Measurements from ENCODE around the gene WDR82. TPM values are rescaled to one million over a fixed set of nuclear protein-coding genes. Genes with fewer than 3 reads are reported as not detected.

Gene WDR82
- total and polyA plus RNA-seq, 2 experiments from 2014 or later, result 25.2 to 71.8 TPM

GRCh38 chr3:52286777-52287110 lies 8.3 kb upstream of the WDR82 start:
- Mint-ChIP-seq H3K27me3 (ENCODE audit: insufficient read depth, low read depth, poor library complexity) (peaks cover 11% of the 10 kb centered on the region), H3K36me3 (ENCODE audit: low read depth) (no peaks in the 10 kb centered on the region; the same call in 2 of the 3 replicates), H3K4me3 (peak overlapping the region; percentile 99), H3K27ac (peak overlapping the region; percentile 100), H3K4me1 (peaks cover 9% of the 10 kb centered on the region), H3K9me3 (no peaks in the 10 kb centered on the region)
- Histone ChIP-seq H3K27ac (ENCODE audit: low read depth) (peak overlapping the region; percentile 96), H3K4me2 (peak overlapping the region; percentile 93), H2AFZ (peak overlapping the region; percentile 90; the same call in 1 of the 2 replicates), H3K27me3 (ENCODE audit: insufficient read depth) (no peaks in the 10 kb centered on the region), H3K36me3 (ENCODE audit: insufficient read depth) (no peaks in the 10 kb centered on the region), H3K79me2 (replicated peaks; ENCODE audit: insufficient read depth) (peaks cover 7% of the 10 kb centered on the region; the same call in 1 of the 2 replicates), H3K4me3 (peak overlapping the region; percentile 95), H4K20me1 (replicated peaks; ENCODE audit: insufficient read depth) (no peaks in the 10 kb centered on the region), H3K9me2 (ENCODE audit: insufficient read depth) (no peaks in the 10 kb centered on the region), H3K4me1 (ENCODE audit: insufficient read depth) (peaks cover 13% of the 10 kb centered on the region; the same call in 1 of the 2 replicates), H3F3A (replicated peaks; ENCODE audit: low read depth) (peaks cover 9% of the 10 kb centered on the region)
- ATAC-seq (peak; percentile 2; the same call in 1 of the 3 replicates), DNase-seq (ENCODE audit: low spot score) (no peak)
- TF ChIP-seq EZH2phosphoT487 (IDR thresholded peaks at IDR 0.05; ENCODE audit: unreplicated experiment) (no peak), ZNF462 (CRISPR knock-in tag; IDR thresholded peaks at IDR 0.05) (no peak), STAT1 (IDR thresholded peaks at IDR 0.05; ENCODE audit: unreplicated experiment) (no peak), CREB1 (CRISPR knock-in tag; IDR thresholded peaks at IDR 0.05; ENCODE audit: low read depth) (no peak), POLR2AphosphoS5 (IDR thresholded peaks at IDR 0.05; ENCODE audit: low read depth) (no peak), ZNF331 (CRISPR knock-in tag; IDR thresholded peaks at IDR 0.05; ENCODE audit: low read depth) (no peak), ZNF114 (CRISPR knock-in tag; IDR thresholded peaks at IDR 0.05) (no peak), EZH2 (IDR thresholded peaks at IDR 0.05; ENCODE audit: low read depth, unreplicated experiment) (no peak), JUNB (IDR thresholded peaks at IDR 0.05; ENCODE audit: unreplicated experiment) (no peak), CTCF (conservative IDR thresholded peaks at IDR 0.05; ENCODE audit: low read depth in 2 of 2) (no peak), NANOG (IDR thresholded peaks at IDR 0.05; ENCODE audit: borderline replicate concordance) (no peak)
- TF ChIP-seq, protein P1, sequence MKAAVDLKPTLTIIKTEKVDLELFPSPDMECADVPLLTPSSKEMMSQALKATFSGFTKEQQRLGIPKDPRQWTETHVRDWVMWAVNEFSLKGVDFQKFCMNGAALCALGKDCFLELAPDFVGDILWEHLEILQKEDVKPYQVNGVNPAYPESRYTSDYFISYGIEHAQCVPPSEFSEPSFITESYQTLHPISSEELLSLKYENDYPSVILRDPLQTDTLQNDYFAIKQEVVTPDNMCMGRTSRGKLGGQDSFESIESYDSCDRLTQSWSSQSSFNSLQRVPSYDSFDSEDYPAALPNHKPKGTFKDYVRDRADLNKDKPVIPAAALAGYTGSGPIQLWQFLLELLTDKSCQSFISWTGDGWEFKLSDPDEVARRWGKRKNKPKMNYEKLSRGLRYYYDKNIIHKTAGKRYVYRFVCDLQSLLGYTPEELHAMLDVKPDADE (IDR thresholded peaks at IDR 0.05), result no peak
- TF ChIP-seq, protein P2, sequence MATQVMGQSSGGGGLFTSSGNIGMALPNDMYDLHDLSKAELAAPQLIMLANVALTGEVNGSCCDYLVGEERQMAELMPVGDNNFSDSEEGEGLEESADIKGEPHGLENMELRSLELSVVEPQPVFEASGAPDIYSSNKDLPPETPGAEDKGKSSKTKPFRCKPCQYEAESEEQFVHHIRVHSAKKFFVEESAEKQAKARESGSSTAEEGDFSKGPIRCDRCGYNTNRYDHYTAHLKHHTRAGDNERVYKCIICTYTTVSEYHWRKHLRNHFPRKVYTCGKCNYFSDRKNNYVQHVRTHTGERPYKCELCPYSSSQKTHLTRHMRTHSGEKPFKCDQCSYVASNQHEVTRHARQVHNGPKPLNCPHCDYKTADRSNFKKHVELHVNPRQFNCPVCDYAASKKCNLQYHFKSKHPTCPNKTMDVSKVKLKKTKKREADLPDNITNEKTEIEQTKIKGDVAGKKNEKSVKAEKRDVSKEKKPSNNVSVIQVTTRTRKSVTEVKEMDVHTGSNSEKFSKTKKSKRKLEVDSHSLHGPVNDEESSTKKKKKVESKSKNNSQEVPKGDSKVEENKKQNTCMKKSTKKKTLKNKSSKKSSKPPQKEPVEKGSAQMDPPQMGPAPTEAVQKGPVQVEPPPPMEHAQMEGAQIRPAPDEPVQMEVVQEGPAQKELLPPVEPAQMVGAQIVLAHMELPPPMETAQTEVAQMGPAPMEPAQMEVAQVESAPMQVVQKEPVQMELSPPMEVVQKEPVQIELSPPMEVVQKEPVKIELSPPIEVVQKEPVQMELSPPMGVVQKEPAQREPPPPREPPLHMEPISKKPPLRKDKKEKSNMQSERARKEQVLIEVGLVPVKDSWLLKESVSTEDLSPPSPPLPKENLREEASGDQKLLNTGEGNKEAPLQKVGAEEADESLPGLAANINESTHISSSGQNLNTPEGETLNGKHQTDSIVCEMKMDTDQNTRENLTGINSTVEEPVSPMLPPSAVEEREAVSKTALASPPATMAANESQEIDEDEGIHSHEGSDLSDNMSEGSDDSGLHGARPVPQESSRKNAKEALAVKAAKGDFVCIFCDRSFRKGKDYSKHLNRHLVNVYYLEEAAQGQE (IDR thresholded peaks at IDR 0.05; ENCODE audit: unreplicated experiment), result no peak

All from GM23338 (cell line).